Caco-2 (cell line): Measurements from ENCODE around the gene MON2. TPM values are rescaled to one million over a fixed set of nuclear protein-coding genes. Genes with fewer than 3 reads are reported as not detected.

ENCODE experiments used
- BruUV-seq: library from RNA; stranded (reverse); fragments of 400-500 nt; replicated peaks from 2 replicates; lab custom pipeline; 2021; lab: Mats Ljungman, UMichigan
- CTCF ChIA-PET: fragments of 300-600 bp; sonication (Branson Sonifier 250); formaldehyde crosslinking; loops from one replicate; lab custom pipeline; 2022; ENCODE audit warnings: antibody characterized with exemption; lab: Charles Lee
- POLR2A ChIA-PET: fragments of 300-600 bp; sonication (Branson Sonifier 250); formaldehyde crosslinking; loops from one replicate; lab custom pipeline; 2022; ENCODE audit warnings: antibody characterized with exemption; lab: Charles Lee
- DNase-seq, 2 experiments: peaks; one replicate each; pipeline versions ENCODE4 v3.0.0 to v3.0.0-alpha.2; 2020 to 2022
- H3K27me3 ChIP-seq: replicated peaks from 2 replicates; pipeline ENCODE4 v1.6.0; 2011; ENCODE audit warnings: low read length; ENCODE audit not compliant: control insufficient read depth, insufficient read depth
- H3K36me3 ChIP-seq: 2 replicates; pipeline ENCODE4 v1.5.1; 2011; ENCODE audit warnings: low read length; ENCODE audit not compliant: control insufficient read depth, insufficient read depth
- H3K4me1 ChIP-seq: fragments of 250-450 bp; sonication (Bioruptor Pico); 2 replicates; pipeline ENCODE4 v1.5.1; 2020; ENCODE audit warnings: mild to moderate bottlenecking
- H3K4me3 ChIP-seq: 2 replicates; pipeline ENCODE4 v1.5.1; 2011; ENCODE audit warnings: low read depth, mild to moderate bottlenecking, control low read depth, low read length
- H3K9me3 ChIP-seq: fragments of 250-450 bp; sonication (Bioruptor Pico); 2 replicates; pipeline ENCODE4 v1.5.1; 2020; ENCODE audit warnings: mild to moderate bottlenecking, moderate library complexity
- H3K27ac Mint-ChIP-seq: one replicate; pipeline ENCODE4 v1.8.0; 2022; ENCODE audit warnings: mixed read lengths; ENCODE audit not compliant: unreplicated experiment
- H3K27me3 Mint-ChIP-seq: one replicate; pipeline ENCODE4 v1.8.0; 2022; ENCODE audit warnings: mixed read lengths; ENCODE audit not compliant: insufficient read depth, unreplicated experiment
- H3K36me3 Mint-ChIP-seq: one replicate; pipeline ENCODE4 v1.8.0; 2022; ENCODE audit warnings: mild to moderate bottlenecking, mixed read lengths; ENCODE audit not compliant: insufficient read depth, unreplicated experiment
- H3K4me1 Mint-ChIP-seq: one replicate; pipeline ENCODE4 v1.8.0; 2022; ENCODE audit warnings: low read depth, mixed read lengths; ENCODE audit not compliant: unreplicated experiment
- H3K4me3 Mint-ChIP-seq: one replicate; pipeline ENCODE4 v1.8.0; 2022; ENCODE audit warnings: mild to moderate bottlenecking, moderate library complexity, mixed read lengths; ENCODE audit not compliant: unreplicated experiment
- H3K9me3 Mint-ChIP-seq: one replicate; pipeline ENCODE4 v1.8.0; 2022; ENCODE audit warnings: mixed read lengths; ENCODE audit not compliant: unreplicated experiment
- intact Hi-C: fragments of 100-400 bp; cut with micrococcal nuclease; formaldehyde crosslinking; loops from one replicate; pipeline ENCODE4 v1.10.0; 2022; ENCODE audit not compliant: unreplicated experiment
- total RNA-seq: library from RNA; stranded (reverse); gene quantifications from 2 replicates; pipeline ENCODE4 v1.2.3, GENCODE V29; 2022
- TF ChIP-seq, protein P1 (sequence below), 2 experiments: fragments of 200-600 bp in 1 of 2; IDR thresholded peaks; 1 replicate in 1 of 2; 2 replicates in 1 of 2; pipeline versions ENCODE4 v1.5.1 to v1.8.0; 2011 to 2022; ENCODE audit warnings: antibody characterized with exemption in 1 of 2, control low read depth in 1 of 2, inconsistent platforms in 1 of 2, low read depth in 1 of 2, low read length in 1 of 2, mild to moderate bottlenecking in 1 of 2, moderate library complexity in 1 of 2; ENCODE audit not compliant: insufficient read depth in 1 of 2, severe bottlenecking in 1 of 2, unreplicated experiment in 1 of 2

MON2 gene
- total RNA-seq, 1 experiment from 2014 or later, result 30.8 TPM

DNA sequence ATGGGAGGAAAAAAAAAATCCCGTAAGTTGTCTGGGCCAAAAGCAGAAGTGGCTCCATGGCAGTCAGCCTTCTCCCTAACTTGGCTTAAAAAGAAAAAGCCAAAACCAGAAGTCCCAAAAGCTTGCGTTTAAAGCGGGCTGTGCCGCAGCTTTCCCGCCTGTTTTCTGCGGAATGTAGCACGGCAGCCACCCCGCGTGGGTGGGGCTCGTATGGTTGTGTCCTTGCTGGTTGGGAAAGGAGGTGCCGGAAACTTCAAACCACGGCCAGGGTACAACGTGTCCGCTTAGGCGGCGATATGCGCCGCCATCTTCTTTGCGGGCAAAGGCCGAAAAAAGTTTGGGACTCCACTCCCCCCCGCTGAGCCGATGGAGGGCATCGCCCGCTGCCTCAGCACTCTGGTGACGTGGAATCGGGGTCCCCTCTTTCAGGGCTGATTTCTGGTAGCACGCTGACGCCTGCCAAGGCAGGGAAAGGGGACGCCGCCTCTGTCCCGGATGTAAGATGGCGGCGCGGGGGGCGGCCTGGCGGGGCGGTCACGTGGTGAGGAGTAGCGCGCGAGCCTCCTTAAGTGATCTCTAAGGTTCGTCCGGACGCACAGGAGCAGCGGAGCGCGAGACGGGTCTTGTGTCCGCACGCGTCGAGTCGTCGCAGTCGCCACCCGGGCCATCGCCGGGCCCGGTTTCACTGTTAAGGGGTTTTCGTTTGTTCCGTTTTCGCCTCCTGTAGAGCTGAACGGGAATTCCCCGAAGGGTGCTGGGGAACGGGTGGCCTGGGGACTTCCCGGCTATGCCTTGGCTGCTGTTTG lies 135.8 kb downstream of the MON2 start:
- ChIA-PET CTCF (interaction anchor here (0.6 to 1.3 kb wide), 8 partner anchors 21 to 466 kb away, joined by 3 to 7 read pairs (median 4); no protein-coding TSS in a partner anchor), POLR2A (interaction anchor here (0.6 to 1.0 kb wide), 4 partner anchors 21 to 466 kb away, joined by 3 read pairs; no protein-coding TSS in a partner anchor)
- Mint-ChIP-seq H3K27ac (peak overlapping the region; percentile 100), H3K4me1 (peaks cover 9% of the 10 kb centered on the region), H3K4me3 (peak overlapping the region; percentile 95), H3K36me3 (peaks cover 15% of the 10 kb centered on the region), H3K27me3 (no peaks in the 10 kb centered on the region), H3K9me3 (no peaks in the 10 kb centered on the region)
- Histone ChIP-seq H3K9me3 (no peaks in the 10 kb centered on the region), H3K27me3 (no peaks in the 10 kb centered on the region), H3K36me3 (no peaks in the 10 kb centered on the region), H3K4me3 (peak overlapping the region; percentile 93), H3K4me1 (peaks cover 23% of the 10 kb centered on the region)
- DNase-seq, result peak; percentile 91 to 94
- TF ChIP-seq, protein P1, sequence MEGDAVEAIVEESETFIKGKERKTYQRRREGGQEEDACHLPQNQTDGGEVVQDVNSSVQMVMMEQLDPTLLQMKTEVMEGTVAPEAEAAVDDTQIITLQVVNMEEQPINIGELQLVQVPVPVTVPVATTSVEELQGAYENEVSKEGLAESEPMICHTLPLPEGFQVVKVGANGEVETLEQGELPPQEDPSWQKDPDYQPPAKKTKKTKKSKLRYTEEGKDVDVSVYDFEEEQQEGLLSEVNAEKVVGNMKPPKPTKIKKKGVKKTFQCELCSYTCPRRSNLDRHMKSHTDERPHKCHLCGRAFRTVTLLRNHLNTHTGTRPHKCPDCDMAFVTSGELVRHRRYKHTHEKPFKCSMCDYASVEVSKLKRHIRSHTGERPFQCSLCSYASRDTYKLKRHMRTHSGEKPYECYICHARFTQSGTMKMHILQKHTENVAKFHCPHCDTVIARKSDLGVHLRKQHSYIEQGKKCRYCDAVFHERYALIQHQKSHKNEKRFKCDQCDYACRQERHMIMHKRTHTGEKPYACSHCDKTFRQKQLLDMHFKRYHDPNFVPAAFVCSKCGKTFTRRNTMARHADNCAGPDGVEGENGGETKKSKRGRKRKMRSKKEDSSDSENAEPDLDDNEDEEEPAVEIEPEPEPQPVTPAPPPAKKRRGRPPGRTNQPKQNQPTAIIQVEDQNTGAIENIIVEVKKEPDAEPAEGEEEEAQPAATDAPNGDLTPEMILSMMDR (IDR thresholded peaks at IDR 0.05; ENCODE audit: insufficient read depth in 1 of 2, low read depth in 1 of 2, low read length in 1 of 2, severe bottlenecking in 1 of 2, unreplicated experiment in 1 of 2), result no peak
- no TSS peak for BruUV-seq
- intact Hi-C loops, result loop anchor here (1.0 to 10.0 kb wide), 6 partner anchors 130 to 492 kb away; no protein-coding TSS in a partner anchor

DNA sequence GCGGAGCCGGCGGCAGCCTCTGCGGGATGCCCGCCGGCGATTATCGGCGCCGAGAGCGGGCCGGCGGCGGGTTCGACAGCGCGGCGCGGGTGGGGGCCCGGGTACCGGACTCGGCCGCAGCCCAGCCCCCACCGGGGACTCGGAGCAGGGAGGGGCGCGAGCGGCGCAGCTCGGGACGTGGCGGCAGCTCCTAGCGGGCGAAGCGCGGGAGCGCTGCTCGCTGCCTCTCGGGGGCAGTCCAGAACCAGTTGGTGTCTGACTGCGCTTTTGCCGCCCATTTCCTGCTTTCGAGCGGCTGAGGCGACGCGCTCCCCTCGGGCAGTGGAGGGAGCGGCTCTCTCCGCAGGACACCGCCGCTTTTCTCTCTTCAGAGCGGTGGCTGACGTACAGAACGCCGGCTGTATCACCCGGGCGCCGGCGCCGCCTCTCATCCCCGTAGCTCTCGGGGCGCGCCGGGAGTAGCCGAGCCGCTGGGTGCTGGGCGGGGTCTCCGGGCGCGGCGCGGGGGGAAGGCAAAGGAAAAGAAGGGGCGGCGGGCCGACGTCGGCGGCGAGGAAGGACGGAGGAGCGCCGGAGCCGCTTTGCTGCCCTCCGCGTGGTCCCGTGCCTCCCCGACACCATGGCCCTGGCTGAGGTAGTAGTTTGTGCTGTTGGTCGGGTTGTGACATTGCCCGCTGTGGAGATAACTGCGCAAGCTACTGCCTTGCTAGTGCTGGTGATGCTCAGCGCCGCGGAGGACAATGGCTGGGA lies 136.6 kb downstream of the MON2 start:
- H3K27me3 ChIP-seq, result no peaks in the 10 kb centered on the region
- peaks cover 23% of the 10 kb centered on the region for H3K4me1 ChIP-seq
- intact Hi-C loops, result loop anchor here (2.0 to 10.0 kb wide), 5 partner anchors 130 to 492 kb away; no protein-coding TSS in a partner anchor
- H3K4me3 ChIP-seq, result peak overlapping the region; percentile 93
- H3K4me1 Mint-ChIP-seq, result peaks cover 9% of the 10 kb centered on the region
- no TSS peak for BruUV-seq
- peak overlapping the region; percentile 100 for H3K27ac Mint-ChIP-seq
- POLR2A ChIA-PET, result interaction anchor here (0.6 to 1.0 kb wide), 4 partner anchors 22 to 466 kb away, joined by 3 read pairs; no protein-coding TSS in a partner anchor
- TF ChIP-seq, protein P1 (IDR thresholded peaks at IDR 0.05; ENCODE audit: insufficient read depth in 1 of 2, low read depth in 1 of 2, low read length in 1 of 2, severe bottlenecking in 1 of 2, unreplicated experiment in 1 of 2), result peak in 1 of 2 experiments; percentile 58
- no peaks in the 10 kb centered on the region for H3K36me3 ChIP-seq
- peak overlapping the region; percentile 95 for H3K4me3 Mint-ChIP-seq
- CTCF ChIA-PET, result interaction anchor here (0.6 to 1.3 kb wide), 11 partner anchors 22 to 490 kb away, joined by 3 to 7 read pairs (median 4); no protein-coding TSS in a partner anchor
- no peaks in the 10 kb centered on the region for H3K9me3 Mint-ChIP-seq
- H3K36me3 Mint-ChIP-seq, result peaks cover 15% of the 10 kb centered on the region
- peak; percentile 85 to 91 for DNase-seq
- H3K27me3 Mint-ChIP-seq, result no peaks in the 10 kb centered on the region
- no peaks in the 10 kb centered on the region for H3K9me3 ChIP-seq

DNA sequence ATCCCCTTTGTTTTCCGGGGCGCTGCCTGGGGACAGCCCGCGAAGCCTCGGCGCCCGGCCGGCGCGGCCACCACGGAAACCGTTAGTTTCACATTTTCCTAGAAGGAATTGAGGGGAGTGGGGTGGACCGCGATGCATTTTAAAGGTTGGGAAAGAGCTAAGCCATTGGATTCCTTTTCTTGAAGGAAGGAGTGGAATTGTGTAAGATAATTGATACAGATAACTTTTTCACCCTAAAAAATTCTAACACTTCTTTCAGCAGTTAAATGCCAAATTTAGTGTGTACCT lies 137.1 kb downstream of the MON2 start:
- intact Hi-C loops, result loop anchor here (2.0 to 10.0 kb wide), 5 partner anchors 129 to 491 kb away; no protein-coding TSS in a partner anchor
- no peaks in the 10 kb centered on the region for H3K27me3 ChIP-seq
- H3K9me3 ChIP-seq, result no peaks in the 10 kb centered on the region
- no peaks in the 10 kb centered on the region for H3K9me3 Mint-ChIP-seq
- H3K4me1 ChIP-seq, result peaks cover 23% of the 10 kb centered on the region
- H3K27me3 Mint-ChIP-seq, result no peaks in the 10 kb centered on the region
- peak overlapping the region; percentile 100 for H3K27ac Mint-ChIP-seq
- peak overlapping the region; percentile 93 for H3K4me3 ChIP-seq
- TF ChIP-seq, protein P1 (IDR thresholded peaks at IDR 0.05; ENCODE audit: insufficient read depth in 1 of 2, low read depth in 1 of 2, low read length in 1 of 2, severe bottlenecking in 1 of 2, unreplicated experiment in 1 of 2), result no peak
- H3K36me3 ChIP-seq, result no peaks in the 10 kb centered on the region
- CTCF ChIA-PET, result interaction anchor here (0.6 to 1.3 kb wide), 7 partner anchors 22 to 490 kb away, joined by 3 to 7 read pairs (median 4); no protein-coding TSS in a partner anchor
- BruUV-seq, result no TSS peak
- peak overlapping the region; percentile 95 for H3K4me3 Mint-ChIP-seq
- no peak for DNase-seq
- POLR2A ChIA-PET, result no interaction called here
- H3K36me3 Mint-ChIP-seq, result peaks cover 15% of the 10 kb centered on the region
- peaks cover 9% of the 10 kb centered on the region for H3K4me1 Mint-ChIP-seq
